Measurements from ENCODE around the gene UBALD1.

- TF ChIP-seq EZH2phosphoT487 (conservative IDR thresholded peaks at IDR 0.05; ENCODE audit: low read length) (no peak), CTCF (IDR thresholded peaks at IDR 0.05; ENCODE audit: insufficient read depth, low read length, poor library complexity, severe bottlenecking) (no peak)
Measured at GRCh38 chr16:4612977-4613635, 1.6 kb downstream of the UBALD1 start.

Measured in SU-DHL-6 (cell line).